ENCODE data around the gene ESM1.
"Not testable (repeated sequence)": the region's sequence is repeated elsewhere in the genome, so short reads cannot be mapped to it uniquely, and the experiment has no call there.

Gene ESM1

GRCh38 chr5:54985301-54986268 is at the start of gene ESM1:
Gene ESM1, minus strand, starts transcription at chr5:54985593. Its CDS starts 76 bp downstream, at chr5:54985517.
- no peak for DNase-seq (ENCODE audit: low spot score)

- DNase-seq (ENCODE audit: low spot score), result no peak
These were observed 48.2 kb upstream of the ESM1 start for GRCh38 chr5:55033568-55033967.

GRCh38 chr5:55031492-55031891 is 46.1 kb upstream of the ESM1 start:
- DNase-seq (ENCODE audit: low spot score), result no peak

- no peak for DNase-seq (ENCODE audit: low spot score)
These were observed 45.4 kb upstream of the ESM1 start for GRCh38 chr5:55030676-55031369.

GRCh38 chr5:55030220-55030619 is 44.8 kb upstream of the ESM1 start:
- DNase-seq (ENCODE audit: low spot score), result no peak

GRCh38 chr5:55027595-55027994 is 42.2 kb upstream of the ESM1 start:
- DNase-seq (ENCODE audit: low spot score), result no peak

GRCh38 chr5:55022450-55022849 is 37.1 kb upstream of the ESM1 start:
- DNase-seq (ENCODE audit: low spot score), result no peak

- DNase-seq (ENCODE audit: low spot score), result no peak
These were observed 36.4 kb upstream of the ESM1 start for GRCh38 chr5:55021821-55022220.

GRCh38 chr5:55021410-55021809 is 36.0 kb upstream of the ESM1 start:
- no peak for DNase-seq (ENCODE audit: low spot score)

- not testable (repeated sequence) for DNase-seq (ENCODE audit: low spot score)
These were observed 24.8 kb upstream of the ESM1 start for GRCh38 chr5:55010149-55010548.

GRCh38 chr5:55004729-55005128 is 19.3 kb upstream of the ESM1 start:
- DNase-seq (ENCODE audit: low spot score), result no peak

- DNase-seq (ENCODE audit: low spot score), result no peak
These were observed 18.2 kb upstream of the ESM1 start for GRCh38 chr5:55003432-55004065.

- not testable (repeated sequence) for DNase-seq (ENCODE audit: low spot score)
These were observed 16.8 kb upstream of the ESM1 start for GRCh38 chr5:55002166-55002565.

- DNase-seq (ENCODE audit: low spot score), result no peak
These were observed 11.7 kb upstream of the ESM1 start for GRCh38 chr5:54997081-54997480.

GRCh38 chr5:54996466-54996865 is 11.1 kb upstream of the ESM1 start:
- no peak for DNase-seq (ENCODE audit: low spot score)

- DNase-seq (ENCODE audit: low spot score), result no peak
These were observed 9.8 kb upstream of the ESM1 start for GRCh38 chr5:54995168-54995567.

- no peak for DNase-seq (ENCODE audit: low spot score)
These were observed 9.2 kb upstream of the ESM1 start for GRCh38 chr5:54994628-54995027.

- no peak for DNase-seq (ENCODE audit: low spot score)
These were observed 7.9 kb upstream of the ESM1 start for GRCh38 chr5:54993318-54993717.

- no peak for DNase-seq (ENCODE audit: low spot score)
These were observed 6.0 kb upstream of the ESM1 start for GRCh38 chr5:54991416-54991815.

GRCh38 chr5:54990841-54991258 is 5.5 kb upstream of the ESM1 start:
- no peak for DNase-seq (ENCODE audit: low spot score)

GRCh38 chr5:54988817-54989216 is 3.4 kb upstream of the ESM1 start:
- DNase-seq (ENCODE audit: low spot score), result no peak

GRCh38 chr5:54988218-54988617 is 2.8 kb upstream of the ESM1 start:
- DNase-seq (ENCODE audit: low spot score), result no peak

- DNase-seq (ENCODE audit: low spot score), result no peak
These were observed 869 bp upstream of the ESM1 start for GRCh38 chr5:54986269-54986654.
